HG03439 (cell line): Measurements from ENCODE around the gene SGPP2.
A peak's percentile ranks its signal among the peaks of the same experiment; 100 is the strongest.

ENCODE experiments used
- ATAC-seq: cut with Tn5 transposase; IDR thresholded peaks from one replicate; pipeline ENCODE4 v1.9.1; 2021; ENCODE audit warnings: mild to moderate bottlenecking, moderate library complexity; ENCODE audit not compliant: unreplicated experiment

The SGPP2 gene

GRCh38 chr2:222521099-222521498 lies 96.8 kb downstream of the SGPP2 start:
- ATAC-seq = peak; percentile 64

GRCh38 chr2:222522082-222522481 lies 97.7 kb downstream of the SGPP2 start:
- ATAC-seq = no peak

- ATAC-seq = peak; percentile 44
Observed at GRCh38 chr2:222523783-222524544, 99.6 kb downstream of the SGPP2 start.

- no peak for ATAC-seq
Observed at GRCh38 chr2:222525811-222526210, 101.5 kb downstream of the SGPP2 start.

- ATAC-seq = peak; percentile 58
Observed at GRCh38 chr2:222526480-222527277, 102.3 kb downstream of the SGPP2 start.

GRCh38 chr2:222532315-222532714 lies 108.0 kb downstream of the SGPP2 start:
- ATAC-seq = no peak

GRCh38 chr2:222535477-222535876 lies 111.1 kb downstream of the SGPP2 start:
- ATAC-seq = no peak

GRCh38 chr2:222538535-222538934 lies 114.2 kb downstream of the SGPP2 start:
- no peak for ATAC-seq

- ATAC-seq = no peak
Observed at GRCh38 chr2:222544661-222545060, 120.3 kb downstream of the SGPP2 start.

GRCh38 chr2:222545823-222546795 lies 121.8 kb downstream of the SGPP2 start:
- ATAC-seq = no peak

- no peak for ATAC-seq
Observed at GRCh38 chr2:222547083-222547482, 122.7 kb downstream of the SGPP2 start.

- ATAC-seq = no peak
Observed at GRCh38 chr2:222548992-222549391, 124.6 kb downstream of the SGPP2 start.

- no peak for ATAC-seq
Observed at GRCh38 chr2:222554517-222554916, 130.2 kb downstream of the SGPP2 start.

GRCh38 chr2:222561151-222561550 lies 136.8 kb downstream of the SGPP2 start:
- ATAC-seq = no peak

GRCh38 chr2:222561817-222562645 lies 137.7 kb downstream of the SGPP2 start:
- peak; percentile 66 for ATAC-seq

- ATAC-seq = no peak
Observed at GRCh38 chr2:222563106-222563718, 138.9 kb downstream of the SGPP2 start.

- no peak for ATAC-seq
Observed at GRCh38 chr2:222563936-222564335, 139.6 kb downstream of the SGPP2 start.

- ATAC-seq = no peak
Observed at GRCh38 chr2:222566229-222566628, 141.9 kb downstream of the SGPP2 start.

- no peak for ATAC-seq
Observed at GRCh38 chr2:222568865-222569264, 144.5 kb downstream of the SGPP2 start.

- no peak for ATAC-seq
Observed at GRCh38 chr2:222569826-222570225, 145.5 kb downstream of the SGPP2 start.
